Vagina (tissue), 2 donors: ENCODE measurements around the gene CMSS1.

Experiments
- POLR2A ChIP-seq, 2 donors: fragments of 450-650 bp; IDR thresholded peaks; one replicate each; pipeline ENCODE4 v1.6.1; 2017; ENCODE audit warnings: antibody characterized with exemption in 2 of 2, mild to moderate bottlenecking in 2 of 2, moderate library complexity in 2 of 2
- POLR2AphosphoS5 ChIP-seq, 2 donors: sonication (generic); formaldehyde crosslinking; IDR thresholded peaks; one replicate each; pipeline ENCODE4 v1.9.0; 2017; ENCODE audit warnings: antibody characterized with exemption in 2 of 2, mild to moderate bottlenecking in 2 of 2, low read depth in 1 of 2; ENCODE audit not compliant: insufficient read depth in 1 of 2
- TF ChIP-seq, protein P1 (sequence below), 3 experiments: fragments of 450-650 bp in 2 of 3; fragments of 200-600 bp in 1 of 3; sonication (generic) in 1 of 3; IDR thresholded peaks; one replicate each; pipeline ENCODE4 v1.5.1; 2017 to 2019; ENCODE audit warnings: antibody characterized with exemption in 3 of 3, mild to moderate bottlenecking in 2 of 3, moderate library complexity in 2 of 3

DNA sequence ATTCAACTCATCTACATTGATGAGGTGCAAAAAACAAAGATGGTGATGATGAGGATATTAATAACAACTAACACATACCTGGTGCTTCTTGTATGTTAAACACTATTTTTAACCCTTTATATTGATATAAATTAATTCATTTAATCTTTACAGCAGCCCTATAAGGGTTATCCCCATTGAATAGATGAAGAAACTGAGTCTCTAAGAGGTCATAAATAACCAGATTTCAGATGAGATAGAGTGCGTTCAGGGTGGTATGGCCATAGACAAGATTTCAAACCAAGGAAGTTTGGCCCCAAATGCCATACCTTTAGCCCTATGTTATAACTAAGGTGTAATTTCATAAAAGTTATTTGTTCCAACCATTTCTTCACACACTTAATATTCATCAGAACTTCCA lies 82.6 kb downstream of the CMSS1 start:
- TF ChIP-seq POLR2A (IDR thresholded peaks at IDR 0.05), result no peak
- TF ChIP-seq, protein P1, sequence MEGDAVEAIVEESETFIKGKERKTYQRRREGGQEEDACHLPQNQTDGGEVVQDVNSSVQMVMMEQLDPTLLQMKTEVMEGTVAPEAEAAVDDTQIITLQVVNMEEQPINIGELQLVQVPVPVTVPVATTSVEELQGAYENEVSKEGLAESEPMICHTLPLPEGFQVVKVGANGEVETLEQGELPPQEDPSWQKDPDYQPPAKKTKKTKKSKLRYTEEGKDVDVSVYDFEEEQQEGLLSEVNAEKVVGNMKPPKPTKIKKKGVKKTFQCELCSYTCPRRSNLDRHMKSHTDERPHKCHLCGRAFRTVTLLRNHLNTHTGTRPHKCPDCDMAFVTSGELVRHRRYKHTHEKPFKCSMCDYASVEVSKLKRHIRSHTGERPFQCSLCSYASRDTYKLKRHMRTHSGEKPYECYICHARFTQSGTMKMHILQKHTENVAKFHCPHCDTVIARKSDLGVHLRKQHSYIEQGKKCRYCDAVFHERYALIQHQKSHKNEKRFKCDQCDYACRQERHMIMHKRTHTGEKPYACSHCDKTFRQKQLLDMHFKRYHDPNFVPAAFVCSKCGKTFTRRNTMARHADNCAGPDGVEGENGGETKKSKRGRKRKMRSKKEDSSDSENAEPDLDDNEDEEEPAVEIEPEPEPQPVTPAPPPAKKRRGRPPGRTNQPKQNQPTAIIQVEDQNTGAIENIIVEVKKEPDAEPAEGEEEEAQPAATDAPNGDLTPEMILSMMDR (IDR thresholded peaks at IDR 0.05), result no peak
- no peak for TF ChIP-seq POLR2AphosphoS5 (IDR thresholded peaks at IDR 0.05; ENCODE audit: insufficient read depth in 1 of 2, low read depth in 1 of 2)
